DND-41 (cell line): Measurements from ENCODE around the gene PIGU.

Experiments used
- EZH2 ChIP-seq: IDR thresholded peaks from 3 replicates; pipeline ENCODE4 v1.6.1; 2012; ENCODE audit warnings: borderline replicate concordance, low read depth, mild to moderate bottlenecking, moderate library complexity, low read length, inconsistent platforms; ENCODE audit not compliant: severe bottlenecking
- TF ChIP-seq, protein P1 (sequence below): IDR thresholded peaks from 2 replicates; pipeline ENCODE4 v1.5.1; 2012; ENCODE audit warnings: borderline replicate concordance, low read length, moderate library complexity, mild to moderate bottlenecking; ENCODE audit not compliant: poor library complexity, severe bottlenecking; ENCODE audit errors: extremely low read depth

DNA sequence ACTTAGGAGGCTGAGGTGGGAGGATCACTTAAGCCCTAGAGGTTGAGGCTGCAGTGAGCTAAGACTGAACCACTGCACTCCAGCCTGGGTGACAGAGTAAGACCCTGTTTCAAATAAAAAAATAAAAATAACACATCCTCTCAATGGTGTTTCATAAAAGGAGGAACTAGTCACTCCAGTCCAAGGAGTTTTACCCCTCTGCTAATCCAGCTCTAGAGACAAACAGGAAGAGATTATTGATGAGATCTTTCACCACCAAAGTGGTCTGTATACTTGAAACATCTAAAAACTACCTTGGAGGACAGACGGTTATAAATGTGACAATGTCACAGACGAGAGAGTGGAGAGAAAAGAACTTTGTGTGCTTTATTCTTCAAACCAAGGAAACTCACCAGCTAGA is 58.2 kb downstream of the PIGU start:
- TF ChIP-seq, protein P1, sequence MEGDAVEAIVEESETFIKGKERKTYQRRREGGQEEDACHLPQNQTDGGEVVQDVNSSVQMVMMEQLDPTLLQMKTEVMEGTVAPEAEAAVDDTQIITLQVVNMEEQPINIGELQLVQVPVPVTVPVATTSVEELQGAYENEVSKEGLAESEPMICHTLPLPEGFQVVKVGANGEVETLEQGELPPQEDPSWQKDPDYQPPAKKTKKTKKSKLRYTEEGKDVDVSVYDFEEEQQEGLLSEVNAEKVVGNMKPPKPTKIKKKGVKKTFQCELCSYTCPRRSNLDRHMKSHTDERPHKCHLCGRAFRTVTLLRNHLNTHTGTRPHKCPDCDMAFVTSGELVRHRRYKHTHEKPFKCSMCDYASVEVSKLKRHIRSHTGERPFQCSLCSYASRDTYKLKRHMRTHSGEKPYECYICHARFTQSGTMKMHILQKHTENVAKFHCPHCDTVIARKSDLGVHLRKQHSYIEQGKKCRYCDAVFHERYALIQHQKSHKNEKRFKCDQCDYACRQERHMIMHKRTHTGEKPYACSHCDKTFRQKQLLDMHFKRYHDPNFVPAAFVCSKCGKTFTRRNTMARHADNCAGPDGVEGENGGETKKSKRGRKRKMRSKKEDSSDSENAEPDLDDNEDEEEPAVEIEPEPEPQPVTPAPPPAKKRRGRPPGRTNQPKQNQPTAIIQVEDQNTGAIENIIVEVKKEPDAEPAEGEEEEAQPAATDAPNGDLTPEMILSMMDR: no peak
- TF ChIP-seq EZH2: no peak
